ENCODE results near the gene UMODL1. TPM values are rescaled to one million over a fixed set of nuclear protein-coding genes. Genes with fewer than 3 reads are reported as not detected.
A peak's percentile ranks its signal among the peaks of the same experiment; 100 is the strongest.
"Not testable (repeated sequence)": the region's sequence is repeated elsewhere in the genome, so short reads cannot be mapped to it uniquely, and the experiment has no call there.

UMODL1 gene
- total RNA-seq, 2 experiments from 2014 or later: not detected

DNA sequence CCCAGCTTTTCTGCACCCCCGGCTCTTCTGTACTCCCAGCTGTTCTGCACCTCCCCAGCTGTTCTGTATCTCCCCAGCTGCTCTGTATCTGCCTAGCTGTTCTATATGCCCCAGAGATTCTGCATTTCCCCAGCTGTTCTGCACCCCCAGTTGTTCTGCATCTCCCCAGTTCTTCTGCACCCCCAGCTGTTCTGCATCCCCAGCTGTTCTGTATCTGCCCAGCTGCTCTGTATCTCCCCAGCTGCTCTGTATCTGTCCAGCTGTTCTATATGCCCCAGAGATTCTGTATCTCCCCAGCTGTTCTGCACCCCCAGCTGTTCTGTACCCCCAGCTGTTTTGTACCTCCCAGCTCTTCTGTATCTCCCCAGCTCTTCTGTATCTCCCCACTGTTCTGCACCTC, 41.1 kb downstream of the UMODL1 start:
- Mint-ChIP-seq H3K9me3 (ENCODE audit: insufficient read depth) (no peaks in the 10 kb centered on the region), H3K36me3 (ENCODE audit: low read depth) (no peaks in the 10 kb centered on the region), H3K27me3 (ENCODE audit: low read depth) (peaks cover 11% of the 10 kb centered on the region), H3K4me1 (ENCODE audit: low read depth) (peaks cover 15% of the 10 kb centered on the region), H3K27ac (no peak overlapping the region), H3K4me3 (no peak overlapping the region)
- no peak for DNase-seq
- ChIA-PET CTCF (interaction anchor here (2.0 kb wide), 1 partner anchor 296 kb away, joined by 10 read pairs; no protein-coding TSS in a partner anchor), POLR2A (interaction anchor here (1.1 kb wide), 1 partner anchor 17 kb away, joined by 3 read pairs; no protein-coding TSS in a partner anchor)
- ATAC-seq: no peak

DNA sequence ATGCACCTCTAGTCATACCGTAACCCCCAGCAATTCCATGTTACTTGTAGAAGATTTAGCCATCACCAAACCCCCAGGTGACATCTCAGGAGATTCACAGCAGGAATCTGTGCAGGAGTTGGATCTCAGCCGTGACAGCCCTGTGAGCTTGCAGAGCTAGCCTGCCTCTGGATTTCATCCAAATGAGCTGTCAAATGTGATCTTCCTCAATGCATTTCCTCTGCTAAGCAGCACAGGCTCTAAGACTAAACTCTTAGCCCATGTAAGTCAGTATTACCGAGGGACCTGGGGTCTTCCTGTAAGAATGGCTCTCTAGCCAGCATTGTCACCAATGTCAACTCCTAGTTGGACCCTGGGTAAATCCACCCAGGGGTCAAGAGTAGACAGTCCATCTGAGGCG, 41.7 kb downstream of the UMODL1 start:
- CTCF ChIA-PET: interaction anchor here (2.0 kb wide), 1 partner anchor 296 kb away, joined by 10 read pairs; no protein-coding TSS in a partner anchor
- DNase-seq: no peak
- Mint-ChIP-seq H3K4me1 (ENCODE audit: low read depth) (peaks cover 19% of the 10 kb centered on the region), H3K27me3 (ENCODE audit: low read depth) (peaks cover 15% of the 10 kb centered on the region), H3K36me3 (ENCODE audit: low read depth) (no peaks in the 10 kb centered on the region), H3K9me3 (ENCODE audit: insufficient read depth) (no peaks in the 10 kb centered on the region), H3K27ac (no peak overlapping the region), H3K4me3 (no peak overlapping the region)
- ATAC-seq: no peak
- POLR2A ChIA-PET: no interaction called here

DNA sequence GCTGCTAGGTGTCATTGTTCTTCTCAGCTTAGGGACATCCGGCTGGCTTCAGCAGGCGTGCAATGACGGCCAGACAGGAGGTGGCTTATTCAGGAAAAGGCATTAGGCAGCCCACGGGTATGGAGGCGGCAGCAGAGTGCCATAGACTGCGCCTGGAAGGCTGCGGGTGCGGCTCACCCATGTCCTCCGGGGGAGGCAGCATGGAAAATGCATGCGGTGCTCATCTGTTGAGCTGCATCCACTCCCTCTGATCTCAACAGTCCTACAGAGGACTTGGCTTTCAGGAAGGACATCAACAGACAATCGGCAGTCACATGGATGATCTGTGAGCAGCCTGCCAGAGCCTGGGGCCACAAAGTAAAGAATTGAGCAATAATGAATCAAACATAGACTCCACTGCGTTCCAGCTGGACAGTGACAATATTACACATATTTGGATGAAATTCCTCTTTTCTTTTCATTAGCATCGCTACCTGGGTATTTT, 42.9 kb downstream of the UMODL1 start:
- peaks cover 21% of the 10 kb centered on the region for H3K4me1 Mint-ChIP-seq (ENCODE audit: low read depth)
- POLR2A ChIA-PET: no interaction called here
- H3K27me3 Mint-ChIP-seq (ENCODE audit: low read depth): peaks cover 22% of the 10 kb centered on the region
- no peak overlapping the region for H3K4me3 Mint-ChIP-seq
- no peaks in the 10 kb centered on the region for H3K36me3 Mint-ChIP-seq (ENCODE audit: low read depth)
- no peaks in the 10 kb centered on the region for H3K9me3 Mint-ChIP-seq (ENCODE audit: insufficient read depth)
- CTCF ChIA-PET: interaction anchor here (0.6 to 1.8 kb wide), 3 partner anchors 29 to 297 kb away, joined by 4 to 6 read pairs (median 5); no protein-coding TSS in a partner anchor
- ATAC-seq: no peak
- no peak for DNase-seq
- H3K27ac Mint-ChIP-seq: no peak overlapping the region

DNA sequence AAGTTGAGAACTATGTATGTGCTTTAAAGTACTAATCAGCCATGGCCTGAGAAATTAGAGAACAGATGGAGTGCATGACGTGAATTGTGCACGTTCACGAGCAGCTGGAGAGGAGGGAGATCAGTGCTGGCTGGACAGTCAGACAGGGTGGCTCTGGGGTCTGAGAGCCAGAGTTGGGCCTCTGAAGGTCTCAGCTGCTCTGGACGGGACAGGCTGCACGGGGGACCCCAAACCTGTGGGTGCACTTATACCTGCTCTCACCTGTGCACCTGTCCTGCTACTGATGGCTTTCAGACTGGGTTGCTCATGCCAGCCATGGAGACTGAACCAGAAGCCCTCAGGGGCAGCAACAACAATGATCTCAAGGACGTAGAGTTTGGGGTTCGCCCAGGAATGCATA, 43.5 kb downstream of the UMODL1 start:
- ChIA-PET CTCF (interaction anchor here (1.8 kb wide), 1 partner anchor 237 kb away, joined by 5 read pairs; no protein-coding TSS in a partner anchor), POLR2A (no interaction called here)
- Mint-ChIP-seq H3K36me3 (ENCODE audit: low read depth) (no peaks in the 10 kb centered on the region), H3K9me3 (ENCODE audit: insufficient read depth) (no peaks in the 10 kb centered on the region), H3K27me3 (ENCODE audit: low read depth) (peaks cover 26% of the 10 kb centered on the region), H3K27ac (no peak overlapping the region), H3K4me3 (no peak overlapping the region), H3K4me1 (ENCODE audit: low read depth) (peaks cover 27% of the 10 kb centered on the region)
- ATAC-seq (no peak), DNase-seq (no peak)

DNA sequence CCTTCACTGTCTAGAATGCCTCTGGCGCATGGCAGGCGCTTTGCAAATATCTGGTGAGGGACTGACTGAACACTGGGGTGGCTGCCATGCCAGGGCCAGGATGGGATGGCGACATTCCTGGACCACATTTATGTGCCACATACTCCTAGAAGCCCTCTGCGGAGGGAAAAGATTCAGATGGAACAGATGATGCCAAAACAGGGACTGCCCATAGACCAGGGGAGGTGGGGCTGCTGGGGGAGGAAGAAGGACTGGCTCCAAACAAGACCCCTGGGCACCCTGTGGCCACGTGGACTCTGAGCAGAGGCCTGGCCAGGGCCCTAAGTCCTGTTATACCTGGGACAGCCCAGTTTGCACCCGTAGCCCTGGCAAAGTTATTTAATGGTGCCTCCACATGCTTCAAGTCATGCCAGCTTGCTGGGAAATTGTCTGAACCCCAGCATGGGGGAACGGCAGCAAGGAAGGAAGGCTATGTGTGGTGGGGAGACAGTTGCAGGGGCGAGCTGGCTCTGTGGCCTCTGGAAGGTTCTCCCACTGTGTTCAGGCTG, 44.1 kb downstream of the UMODL1 start:
- no peaks in the 10 kb centered on the region for H3K9me3 Mint-ChIP-seq (ENCODE audit: insufficient read depth)
- H3K36me3 Mint-ChIP-seq (ENCODE audit: low read depth): no peaks in the 10 kb centered on the region
- H3K4me3 Mint-ChIP-seq: no peak overlapping the region
- ChIA-PET POLR2A (no interaction called here), CTCF (interaction anchor here (1.8 to 3.8 kb wide), 2 partner anchors 13 to 237 kb away, joined by 5 to 42 read pairs; no protein-coding TSS in a partner anchor)
- DNase-seq: no peak
- H3K27me3 Mint-ChIP-seq (ENCODE audit: low read depth): peaks cover 31% of the 10 kb centered on the region
- no peak for ATAC-seq
- no peak overlapping the region for H3K27ac Mint-ChIP-seq
- H3K4me1 Mint-ChIP-seq (ENCODE audit: low read depth): peaks cover 29% of the 10 kb centered on the region

DNA sequence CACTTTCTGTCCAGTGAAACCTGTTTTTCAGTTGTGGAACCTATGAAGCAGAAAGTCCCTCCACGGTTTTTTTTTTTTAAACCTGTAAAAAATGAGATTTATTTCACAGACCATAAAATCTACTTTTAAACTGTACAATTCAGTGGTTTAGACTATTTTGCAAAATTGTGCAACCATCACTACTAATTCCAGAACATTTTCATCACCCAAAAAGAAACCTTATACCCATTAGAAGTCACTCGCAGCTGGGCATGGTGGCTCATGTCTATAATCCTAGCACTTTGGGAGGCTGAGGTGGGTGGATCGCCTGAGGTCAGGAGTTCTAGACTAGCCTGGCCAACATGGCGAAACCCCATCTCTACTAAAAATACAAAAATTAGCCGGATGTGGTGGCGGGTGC, 45.4 kb downstream of the UMODL1 start:
- H3K4me3 Mint-ChIP-seq; H3K27ac Mint-ChIP-seq; H3K36me3 Mint-ChIP-seq (ENCODE audit: low read depth); DNase-seq; ATAC-seq; H3K9me3 Mint-ChIP-seq (ENCODE audit: insufficient read depth): not testable (repeated sequence)
- POLR2A ChIA-PET: interaction anchor here (1.0 kb wide), 1 partner anchor 8 kb away, joined by 3 read pairs; no protein-coding TSS in a partner anchor
- Mint-ChIP-seq H3K4me1 (ENCODE audit: low read depth) (peaks cover 41% of the 10 kb centered on the region), H3K27me3 (ENCODE audit: low read depth) (peaks cover 44% of the 10 kb centered on the region)
- CTCF ChIA-PET: interaction anchor here (0.7 to 3.8 kb wide), 23 partner anchors 8 to 505 kb away, joined by 3 to 78 read pairs (median 6); partner anchors contain the start of gene PRDM15

DNA sequence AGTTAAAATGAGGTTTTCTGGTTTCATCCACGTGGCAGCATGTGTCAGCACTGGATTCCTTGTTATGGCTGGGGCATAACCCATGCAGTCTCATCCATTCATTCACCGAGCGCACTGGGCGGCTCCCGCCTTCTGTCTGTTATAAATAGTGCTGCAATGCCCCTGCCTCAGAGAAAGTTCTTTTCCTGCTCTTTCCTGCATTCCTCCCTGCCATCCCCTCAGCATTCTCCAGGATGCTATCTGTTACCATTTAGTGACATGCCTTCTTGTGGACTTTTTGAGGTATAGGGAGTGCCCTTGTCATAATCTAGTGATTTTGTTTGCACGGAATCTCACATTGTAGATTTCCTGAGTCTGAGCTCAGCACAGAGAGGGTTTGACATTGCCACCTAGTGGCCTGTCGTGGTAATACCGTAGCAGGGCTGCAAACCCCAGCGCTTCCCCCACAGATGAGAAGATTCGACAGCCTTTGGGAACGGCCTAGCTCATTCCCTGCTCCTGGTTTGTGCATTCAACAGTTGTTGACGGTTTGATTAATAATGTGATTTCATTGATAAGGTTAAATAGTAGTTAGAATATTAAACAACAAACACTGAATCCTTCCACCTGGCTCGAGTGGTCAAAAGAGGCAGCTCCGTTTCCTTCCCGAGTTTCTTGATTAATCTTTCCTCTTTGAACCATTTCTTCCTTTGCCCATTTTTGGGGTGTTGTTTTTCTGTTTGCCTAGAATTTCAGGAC, 46.3 kb downstream of the UMODL1 start:
- CTCF ChIA-PET: interaction anchor here (0.6 to 3.8 kb wide), 56 partner anchors 8 to 834 kb away, joined by 3 to 78 read pairs (median 5); partner anchors contain the start of genes PRDM15 and UBASH3A
- Mint-ChIP-seq H3K9me3 (ENCODE audit: insufficient read depth) (no peaks in the 10 kb centered on the region), H3K27me3 (ENCODE audit: low read depth) (peaks cover 49% of the 10 kb centered on the region), H3K36me3 (ENCODE audit: low read depth) (no peaks in the 10 kb centered on the region), H3K4me3 (peak overlapping the region; percentile 38), H3K27ac (no peak overlapping the region), H3K4me1 (ENCODE audit: low read depth) (peaks cover 41% of the 10 kb centered on the region)
- ATAC-seq (peak; percentile 81), DNase-seq (peak; percentile 84)
- POLR2A ChIA-PET: interaction anchor here (0.9 to 1.0 kb wide), 2 partner anchors 9 to 240 kb away, joined by 3 to 4 read pairs; no protein-coding TSS in a partner anchor

DNA sequence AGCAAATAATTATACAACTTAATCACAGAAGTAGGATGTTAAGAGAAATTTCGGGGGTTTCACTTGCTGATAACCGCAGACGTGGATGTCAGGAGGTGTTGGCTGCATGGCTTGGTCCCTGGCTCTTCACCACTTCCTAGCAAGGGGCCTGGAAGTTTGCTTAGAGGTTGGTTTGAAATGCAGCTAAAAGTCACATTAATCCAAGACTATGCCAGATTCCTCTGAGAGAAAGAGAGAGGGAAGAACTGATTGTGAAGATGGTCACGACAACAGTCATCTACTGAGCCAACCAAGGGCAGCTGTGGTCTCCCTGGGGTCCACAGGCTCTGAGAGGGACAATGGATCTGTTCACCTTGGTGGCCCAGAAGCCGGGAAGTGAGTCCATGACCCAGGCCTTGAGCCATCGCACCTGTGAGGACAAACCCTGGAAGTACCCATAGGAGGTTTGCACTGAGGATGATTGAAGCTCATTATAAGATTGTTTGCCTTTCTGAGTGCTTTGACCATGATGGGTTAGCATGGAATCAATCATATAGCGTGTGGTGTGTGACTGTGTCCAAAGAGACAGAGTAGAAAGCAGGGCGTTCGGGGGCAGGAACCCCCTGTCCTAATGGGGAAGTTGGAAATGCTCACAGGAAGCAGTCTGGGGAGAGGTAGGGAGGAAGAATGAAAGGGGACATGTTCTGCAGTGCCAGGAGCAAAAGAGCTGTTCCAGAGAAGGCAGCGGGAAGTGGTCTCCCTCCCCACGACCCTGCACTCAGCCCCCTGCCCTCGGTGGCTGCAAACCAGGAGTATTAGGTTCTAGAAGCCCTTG, 47.1 kb downstream of the UMODL1 start:
- DNase-seq (no peak), ATAC-seq (no peak)
- H3K4me1 Mint-ChIP-seq (ENCODE audit: low read depth): peaks cover 46% of the 10 kb centered on the region
- no peaks in the 10 kb centered on the region for H3K36me3 Mint-ChIP-seq (ENCODE audit: low read depth)
- no peaks in the 10 kb centered on the region for H3K9me3 Mint-ChIP-seq (ENCODE audit: insufficient read depth)
- no peak overlapping the region for H3K4me3 Mint-ChIP-seq
- peaks cover 42% of the 10 kb centered on the region for H3K27me3 Mint-ChIP-seq (ENCODE audit: low read depth)
- POLR2A ChIA-PET: interaction anchor here (0.6 to 0.9 kb wide), 2 partner anchors 106 to 240 kb away, joined by 3 to 4 read pairs; no protein-coding TSS in a partner anchor
- CTCF ChIA-PET: interaction anchor here (0.8 to 3.8 kb wide), 49 partner anchors 7 to 835 kb away, joined by 3 to 78 read pairs (median 5); partner anchors contain the start of genes PRDM15 and UBASH3A
- H3K27ac Mint-ChIP-seq: no peak overlapping the region

DNA sequence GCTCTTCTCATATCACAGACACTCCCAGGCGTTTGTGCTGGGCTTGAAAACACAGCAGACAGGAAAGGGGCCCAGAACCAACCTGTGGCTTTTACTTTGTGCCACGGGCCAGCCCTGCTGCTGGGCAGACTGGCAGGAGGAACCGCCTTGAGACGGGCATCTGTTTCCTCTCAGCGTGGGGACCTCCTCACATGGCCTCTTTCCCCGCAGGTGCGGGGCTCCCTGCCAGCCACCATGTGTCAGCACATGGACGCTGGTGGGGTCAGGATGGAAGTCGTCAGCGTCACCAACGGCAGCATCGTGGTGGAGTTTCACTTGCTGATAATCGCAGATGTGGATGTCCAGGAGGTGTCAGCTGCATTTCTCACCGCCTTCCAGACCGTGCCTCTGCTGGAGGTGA, 47.8 kb downstream of the UMODL1 start:
- Mint-ChIP-seq H3K36me3 (ENCODE audit: low read depth) (no peaks in the 10 kb centered on the region), H3K27me3 (ENCODE audit: low read depth) (peaks cover 46% of the 10 kb centered on the region), H3K4me3 (no peak overlapping the region), H3K27ac (no peak overlapping the region), H3K9me3 (ENCODE audit: insufficient read depth) (no peaks in the 10 kb centered on the region), H3K4me1 (ENCODE audit: low read depth) (peaks cover 51% of the 10 kb centered on the region)
- ChIA-PET POLR2A (interaction anchor here (0.6 kb wide), 1 partner anchor 106 kb away, joined by 3 read pairs; no protein-coding TSS in a partner anchor), CTCF (interaction anchor here (0.9 to 3.8 kb wide), 11 partner anchors 10 to 836 kb away, joined by 3 to 78 read pairs (median 9); no protein-coding TSS in a partner anchor)
- DNase-seq (peak; percentile 46), ATAC-seq (peak; percentile 34)

DNA sequence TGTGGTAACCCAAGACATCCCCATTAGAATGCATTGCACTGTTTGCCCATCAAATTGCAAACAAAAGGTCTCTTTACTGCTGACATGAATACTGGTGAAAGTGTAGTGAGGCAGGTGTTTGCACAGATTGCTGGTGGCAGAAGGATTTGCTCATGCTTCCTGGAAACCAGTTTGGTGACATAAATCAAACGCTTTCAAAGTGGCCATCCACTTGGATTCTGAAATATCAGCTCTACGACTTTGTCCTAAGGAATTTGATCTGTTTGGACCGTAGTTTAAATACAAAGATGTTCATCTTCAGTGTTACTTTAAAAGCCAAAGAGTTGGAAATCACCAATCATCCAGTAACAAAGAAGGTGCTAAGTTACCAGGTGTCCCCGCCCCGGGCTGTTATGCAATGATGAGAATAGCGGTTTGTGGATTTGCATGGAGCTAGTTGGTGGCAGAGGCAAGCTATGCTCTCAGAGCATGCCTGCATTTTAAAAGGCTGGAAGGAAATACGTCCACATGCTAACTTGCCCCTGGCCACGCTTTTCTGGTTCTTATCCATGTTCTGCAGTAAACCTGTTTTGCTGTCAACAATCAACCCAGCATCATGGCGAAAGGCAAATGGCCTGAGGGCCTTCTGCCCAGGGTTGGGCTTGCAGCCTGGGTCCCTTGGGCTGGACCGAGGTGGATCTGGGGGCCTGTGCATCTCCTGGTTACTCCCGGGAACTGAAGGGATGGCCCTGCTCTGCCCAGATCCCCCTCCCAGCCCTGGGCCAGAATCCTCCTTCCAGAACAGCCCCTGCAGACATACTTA, 49.2 kb downstream of the UMODL1 start:
- no peaks in the 10 kb centered on the region for H3K36me3 Mint-ChIP-seq (ENCODE audit: low read depth)
- DNase-seq (no peak), ATAC-seq (no peak)
- POLR2A ChIA-PET: interaction anchor here (0.6 kb wide), 1 partner anchor 109 kb away, joined by 6 read pairs; no protein-coding TSS in a partner anchor
- peaks cover 58% of the 10 kb centered on the region for H3K4me1 Mint-ChIP-seq (ENCODE audit: low read depth)
- peaks cover 47% of the 10 kb centered on the region for H3K27me3 Mint-ChIP-seq (ENCODE audit: low read depth)
- H3K4me3 Mint-ChIP-seq: no peak overlapping the region
- CTCF ChIA-PET: interaction anchor here (0.9 to 3.6 kb wide), 3 partner anchors 13 to 304 kb away, joined by 3 to 24 read pairs (median 3); no protein-coding TSS in a partner anchor
- H3K9me3 Mint-ChIP-seq (ENCODE audit: insufficient read depth): no peaks in the 10 kb centered on the region
- H3K27ac Mint-ChIP-seq: no peak overlapping the region
